ENCODE data around the gene DNMT3L. TPM values are rescaled to one million over a fixed set of nuclear protein-coding genes. Genes with fewer than 3 reads are reported as not detected.
"Not testable (repeated sequence)": the region's sequence is repeated elsewhere in the genome, so short reads cannot be mapped to it uniquely, and the experiment has no call there.

Gene DNMT3L
- polyA plus RNA-seq, 1 donor from 2014 or later: not detected

- no peak overlapping the region for H3K27ac Mint-ChIP-seq
- H3K9me3 Mint-ChIP-seq: no peaks in the 10 kb centered on the region
- peaks cover 0 to 3% (median 2%) of the 10 kb centered on the region in 3 donors for H3K4me1 Mint-ChIP-seq
- peaks cover 2% of the 10 kb centered on the region for H3K27me3 Mint-ChIP-seq
- H3K4me3 Mint-ChIP-seq: no peak overlapping the region
- no peaks in the 10 kb centered on the region for H3K36me3 Mint-ChIP-seq
These were observed 27.8 kb upstream of the DNMT3L start for GRCh38 chr21:44289381-44290010.

DNA sequence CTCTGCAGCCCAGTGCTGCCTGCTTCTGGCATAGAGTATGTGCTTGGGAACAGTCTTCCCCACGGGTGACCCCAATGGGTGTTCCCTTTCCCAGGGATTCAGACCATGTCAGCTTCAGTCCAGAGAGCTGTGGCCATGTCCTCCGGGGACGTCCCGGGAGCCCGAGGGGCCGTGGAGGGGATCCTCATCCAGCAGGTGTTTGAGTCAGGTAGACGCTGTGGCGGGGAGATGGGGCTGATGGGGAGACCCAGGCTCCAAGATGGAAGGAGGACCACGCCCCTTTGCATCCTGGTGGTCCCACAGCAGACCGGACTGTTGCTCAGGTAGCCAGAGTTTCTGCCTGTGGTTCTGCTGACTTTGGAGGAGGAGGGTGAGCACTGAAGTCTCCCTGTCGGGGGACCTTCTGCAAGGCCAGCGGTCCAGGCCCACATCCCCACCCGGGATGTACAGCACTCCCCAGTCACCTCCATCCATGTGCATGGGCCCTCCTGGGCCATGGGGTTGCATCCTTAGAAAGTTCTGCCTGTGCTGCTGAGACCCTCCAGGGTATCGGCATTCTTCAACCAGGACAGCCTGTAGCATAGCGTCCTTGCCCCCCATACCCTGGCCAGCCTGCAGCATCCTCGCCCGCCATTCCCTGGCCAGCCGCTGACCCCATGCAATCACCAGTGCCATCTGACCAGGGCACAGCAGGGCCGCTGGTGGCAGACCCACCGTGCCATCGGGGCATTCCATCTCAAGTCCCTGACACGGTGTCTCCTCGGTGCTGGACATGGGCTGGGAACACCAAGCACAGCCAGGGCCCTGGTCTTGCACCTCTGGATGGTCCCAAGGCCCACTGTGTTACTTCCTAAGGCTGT lies 26.8 kb upstream of the DNMT3L start:
- H3K36me3 Mint-ChIP-seq: no peaks in the 10 kb centered on the region
- no peak overlapping the region for H3K4me3 Mint-ChIP-seq
- H3K4me1 Mint-ChIP-seq: peaks cover 0 to 4% (median 3%) of the 10 kb centered on the region in 3 donors
- peaks cover 2% of the 10 kb centered on the region for H3K27me3 Mint-ChIP-seq
- peak overlapping the region in 1 of 3 donors; percentile 41 for H3K27ac Mint-ChIP-seq
- no peaks in the 10 kb centered on the region for H3K9me3 Mint-ChIP-seq

DNA sequence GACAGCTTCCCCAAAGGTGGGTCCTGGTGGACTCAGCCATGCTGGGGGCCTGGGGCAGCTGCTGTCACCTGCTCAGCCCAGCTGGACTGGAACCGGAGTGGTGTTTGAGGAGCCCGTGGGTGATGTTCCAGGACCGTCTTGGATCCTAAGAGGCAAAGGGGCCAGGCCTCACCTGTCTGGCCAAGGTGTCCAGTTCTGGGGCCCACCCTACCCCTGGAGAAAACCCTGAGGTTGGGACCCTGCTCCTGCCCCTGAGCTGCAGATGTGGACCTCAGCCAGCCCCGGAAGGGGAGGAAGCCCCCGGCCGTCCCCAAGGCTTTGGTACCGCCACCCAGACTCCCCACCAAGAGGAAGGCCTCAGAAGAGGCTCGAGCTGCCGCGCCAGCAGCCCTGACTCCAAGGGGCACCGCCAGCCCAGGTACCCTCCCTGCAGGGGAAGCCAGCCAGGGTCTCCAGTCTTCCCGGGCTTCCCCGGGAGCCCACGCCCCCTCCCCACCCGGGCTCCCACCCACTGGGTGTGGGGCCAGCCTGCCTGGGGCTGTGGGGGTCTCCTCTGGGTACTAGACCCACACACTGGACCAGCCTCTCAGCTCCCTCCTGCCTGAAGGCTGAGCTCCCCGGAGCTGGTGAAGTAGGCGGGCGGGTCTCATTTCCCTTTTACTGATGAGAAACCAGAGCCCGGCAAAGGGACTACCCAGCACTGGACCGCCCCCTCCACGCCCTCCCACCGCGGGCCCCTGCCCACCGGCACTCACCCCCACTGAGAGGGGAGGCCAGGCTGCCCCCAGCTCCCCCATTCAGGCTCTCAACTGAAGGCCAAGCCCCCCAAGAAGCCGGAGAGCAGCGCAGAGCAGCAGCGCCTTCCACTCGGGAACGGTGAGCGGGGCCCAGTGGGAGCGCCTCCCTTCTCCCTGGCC lies 25.3 kb upstream of the DNMT3L start:
- H3K4me1 Mint-ChIP-seq: peaks cover 3 to 9% (median 5%) of the 10 kb centered on the region in 3 donors
- no peaks in the 10 kb centered on the region for H3K36me3 Mint-ChIP-seq
- H3K27me3 Mint-ChIP-seq: peaks cover 5% of the 10 kb centered on the region
- H3K9me3 Mint-ChIP-seq: no peaks in the 10 kb centered on the region
- no peak overlapping the region for H3K4me3 Mint-ChIP-seq
- H3K27ac Mint-ChIP-seq: no peak overlapping the region

- Mint-ChIP-seq H3K27ac (no peak overlapping the region), H3K4me1 (peaks cover 3 to 9% (median 5%) of the 10 kb centered on the region in 3 donors), H3K4me3 (no peak overlapping the region)
These were observed 24.5 kb upstream of the DNMT3L start for GRCh38 chr21:44286086-44286715.

DNA sequence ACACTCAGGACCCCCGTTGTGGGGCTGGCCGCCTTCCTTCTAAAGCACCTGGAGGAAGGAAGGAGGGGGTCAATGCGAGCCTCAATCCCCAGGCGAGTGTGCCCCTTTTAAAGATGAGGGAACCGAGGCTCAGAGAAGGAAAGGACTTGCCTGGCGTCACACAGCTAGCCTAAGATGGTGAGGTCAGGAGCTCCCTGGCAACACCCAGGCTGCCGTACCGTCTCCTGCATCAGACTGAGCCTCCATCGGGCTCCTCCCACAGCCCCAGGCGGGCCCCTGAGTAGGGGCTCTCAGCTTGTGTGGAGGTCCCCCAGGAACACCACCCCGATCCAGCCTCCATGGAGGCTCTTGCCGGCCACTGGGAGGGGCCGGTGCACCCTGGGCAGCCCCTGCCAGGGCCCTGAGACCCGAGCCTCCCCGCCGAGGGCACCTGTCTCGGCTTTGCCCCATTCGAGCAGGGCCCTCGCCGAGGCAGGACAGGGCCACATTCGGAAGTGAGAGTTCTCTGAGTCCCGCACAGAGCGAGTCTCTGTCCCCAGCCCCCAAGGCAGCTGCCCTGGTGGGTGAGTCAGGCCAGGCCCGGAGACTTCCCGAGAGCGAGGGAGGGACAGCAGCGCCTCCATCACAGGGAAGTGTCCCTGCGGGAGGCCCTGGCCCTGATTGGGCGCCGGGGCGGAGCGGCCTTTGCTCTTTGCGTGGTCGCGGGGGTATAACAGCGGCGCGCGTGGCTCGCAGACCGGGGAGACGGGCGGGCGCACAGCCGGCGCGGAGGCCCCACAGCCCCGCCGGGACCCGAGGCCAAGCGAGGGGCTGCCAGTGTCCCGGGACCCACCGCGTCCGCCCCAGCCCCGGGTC lies 23.7 kb upstream of the DNMT3L start, which contains the start of gene AIRE:
Gene AIRE, plus strand, starts transcription at position 739 of the 855 bp plus-strand sequence. CDS start 131 bp downstream, outside the sequence.
- no peaks in the 10 kb centered on the region for H3K36me3 Mint-ChIP-seq
- H3K4me3 Mint-ChIP-seq: no peak within 1 kb of the TSS
- no peak within 1 kb of the TSS for H3K27ac Mint-ChIP-seq
- peaks cover 5% of the 10 kb centered on the region for H3K27me3 Mint-ChIP-seq
- no peaks in the 10 kb centered on the region for H3K9me3 Mint-ChIP-seq
- H3K4me1 Mint-ChIP-seq: peaks cover 3 to 9% (median 5%) of the 10 kb centered on the region in 3 donors

More at GRCh38 chr21:44286086-44286715, 24.5 kb upstream of the DNMT3L start:
- Mint-ChIP-seq H3K36me3 (no peaks in the 10 kb centered on the region), H3K9me3 (no peaks in the 10 kb centered on the region), H3K27me3 (peaks cover 5% of the 10 kb centered on the region)

- Mint-ChIP-seq H3K9me3 (no peaks in the 10 kb centered on the region), H3K27ac (no peak overlapping the region), H3K36me3 (no peaks in the 10 kb centered on the region), H3K4me3 (no peak overlapping the region), H3K4me1 (peaks cover 3 to 9% (median 5%) of the 10 kb centered on the region in 3 donors), H3K27me3 (peaks cover 8% of the 10 kb centered on the region)
These were observed 22.3 kb upstream of the DNMT3L start for GRCh38 chr21:44283948-44284347.

- not testable (repeated sequence) for H3K27me3 Mint-ChIP-seq, H3K36me3 Mint-ChIP-seq
- H3K4me3 Mint-ChIP-seq: peak overlapping the region in 1 of 4 donors; percentile 79
These were observed 21.6 kb upstream of the DNMT3L start for GRCh38 chr21:44283211-44283785.

DNA sequence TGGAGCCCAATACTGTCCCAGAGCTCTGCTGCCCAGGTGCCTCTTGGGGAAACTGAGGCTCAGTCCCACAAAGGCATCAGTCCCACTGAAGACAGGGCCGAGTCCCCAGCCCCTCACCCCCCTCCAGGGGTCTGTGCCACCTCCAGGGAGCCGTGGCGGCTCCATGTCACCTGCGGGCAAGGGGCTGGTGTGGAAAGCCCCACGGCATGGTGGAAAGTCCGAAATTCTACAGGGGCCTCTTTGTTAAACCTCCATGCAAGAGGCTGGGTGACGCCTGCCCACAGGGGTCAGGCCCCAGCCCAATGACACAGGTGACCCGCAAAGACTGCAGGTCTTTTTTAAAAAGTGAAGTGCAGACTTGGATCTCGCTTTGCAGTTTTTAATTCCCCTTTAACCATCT lies 20.7 kb upstream of the DNMT3L start:
- Mint-ChIP-seq H3K27me3 (peaks cover 5% of the 10 kb centered on the region), H3K36me3 (no peaks in the 10 kb centered on the region), H3K27ac (no peak overlapping the region), H3K4me1 (peaks cover 3 to 9% (median 5%) of the 10 kb centered on the region in 3 donors), H3K9me3 (no peaks in the 10 kb centered on the region), H3K4me3 (no peak overlapping the region)

More at GRCh38 chr21:44283211-44283785, 21.6 kb upstream of the DNMT3L start:
- not testable (repeated sequence) for H3K9me3 Mint-ChIP-seq, H3K27ac Mint-ChIP-seq, H3K4me1 Mint-ChIP-seq

DNA sequence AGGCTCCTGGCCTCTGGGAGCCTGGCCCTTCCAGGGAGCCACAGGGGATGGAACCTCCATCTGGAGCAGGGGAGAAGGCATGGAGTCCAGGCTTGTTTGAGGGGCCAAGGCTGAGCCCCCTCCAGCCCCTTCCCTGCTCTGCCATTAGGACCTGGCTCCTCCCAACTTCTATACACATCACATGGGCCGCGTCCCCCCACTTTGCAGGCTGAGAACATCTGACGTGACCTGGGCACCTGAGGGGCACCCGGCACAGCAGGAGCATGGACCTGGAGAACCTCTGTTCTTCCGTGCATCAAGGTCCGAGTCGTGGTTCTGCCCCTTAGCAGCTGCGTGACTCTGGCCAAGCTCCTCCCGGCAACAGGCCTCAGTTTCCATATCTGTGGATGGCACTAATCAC lies 20.1 kb upstream of the DNMT3L start:
- Mint-ChIP-seq H3K36me3 (no peaks in the 10 kb centered on the region), H3K4me1 (peaks cover 3 to 9% (median 5%) of the 10 kb centered on the region in 3 donors), H3K27me3 (peaks cover 5% of the 10 kb centered on the region), H3K4me3 (no peak overlapping the region), H3K27ac (no peak overlapping the region), H3K9me3 (no peaks in the 10 kb centered on the region)

DNA sequence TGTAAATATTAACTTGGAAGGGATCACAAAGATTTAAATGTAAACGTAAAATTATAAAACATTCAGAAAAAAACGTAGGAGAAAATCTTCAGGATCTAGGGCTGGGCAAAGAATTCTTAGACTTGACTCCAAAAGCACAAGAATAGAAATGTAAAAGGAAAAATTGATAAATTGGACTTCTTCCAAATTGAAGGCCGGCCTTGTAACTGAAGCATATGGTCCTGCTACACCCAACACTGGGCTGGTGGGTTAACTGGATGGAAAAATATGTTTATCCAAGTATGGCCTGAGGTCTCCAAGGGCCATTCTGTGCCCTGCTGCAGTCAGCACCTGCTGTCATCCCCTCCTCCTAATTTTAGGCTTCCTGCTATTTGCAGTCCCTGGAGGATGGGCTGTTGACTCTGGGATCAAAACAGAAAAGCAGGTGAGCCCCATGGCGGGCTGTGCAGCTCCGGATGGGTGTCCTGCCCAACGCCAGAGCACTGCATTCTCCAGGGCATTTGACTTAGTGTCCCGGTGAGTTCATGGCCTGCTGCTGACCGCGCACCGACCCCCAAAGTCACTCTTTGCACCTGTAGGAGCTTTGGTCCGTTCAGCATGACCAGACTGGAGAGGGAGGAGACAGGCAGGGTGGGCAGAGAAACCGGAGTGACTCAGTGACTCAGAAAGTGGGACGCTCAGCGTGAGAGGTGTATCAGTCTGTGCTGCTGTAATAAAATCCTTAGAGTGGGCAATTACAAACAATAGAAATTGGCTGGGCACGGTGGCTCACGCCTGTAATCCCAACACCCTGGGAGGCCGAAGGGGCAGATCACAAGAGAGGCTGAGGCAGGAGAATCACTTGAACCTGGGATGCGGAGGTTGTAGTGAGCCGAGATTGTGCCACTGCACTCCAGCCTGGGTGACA lies 17.9 kb upstream of the DNMT3L start:
- Mint-ChIP-seq H3K4me1 (peaks cover 3 to 9% (median 5%) of the 10 kb centered on the region in 3 donors), H3K27ac (no peak overlapping the region), H3K36me3 (no peaks in the 10 kb centered on the region)

GRCh38 chr21:44275041-44275440 lies 13.3 kb upstream of the DNMT3L start:
- Mint-ChIP-seq H3K27ac (no peak overlapping the region), H3K27me3 (peaks cover 6% of the 10 kb centered on the region), H3K4me1 (no peaks in the 10 kb centered on the region), H3K4me3 (no peak overlapping the region), H3K9me3 (no peaks in the 10 kb centered on the region), H3K36me3 (no peaks in the 10 kb centered on the region)

More for the DNA sequence above, 17.9 kb upstream of the DNMT3L start:
- H3K27me3 Mint-ChIP-seq: peaks cover 9% of the 10 kb centered on the region
- H3K9me3 Mint-ChIP-seq: no peaks in the 10 kb centered on the region
- H3K4me3 Mint-ChIP-seq: no peak overlapping the region

DNA sequence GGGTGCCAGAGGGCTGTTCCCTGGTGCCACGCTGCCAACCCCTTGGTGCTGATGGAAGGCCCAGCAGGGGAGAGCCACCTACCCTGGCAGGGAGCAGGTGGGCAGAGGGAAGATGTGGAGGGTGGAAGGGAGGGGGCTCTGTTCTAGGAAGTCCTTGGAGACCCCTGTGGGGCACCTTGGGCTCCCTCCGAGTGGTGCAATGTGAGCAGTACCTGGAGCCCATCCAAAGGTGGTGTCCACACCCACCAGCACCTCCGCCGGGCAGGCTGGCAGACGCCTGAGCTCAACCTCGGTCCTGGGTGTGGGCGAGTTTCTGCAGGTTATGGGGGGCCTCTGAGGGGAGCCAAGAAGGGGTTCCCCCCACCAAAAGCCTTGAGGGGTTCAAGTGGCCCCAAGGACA lies 11.3 kb upstream of the DNMT3L start:
- Mint-ChIP-seq H3K36me3 (no peaks in the 10 kb centered on the region), H3K9me3 (no peaks in the 10 kb centered on the region), H3K27ac (no peak overlapping the region), H3K27me3 (peaks cover 3% of the 10 kb centered on the region), H3K4me3 (no peak overlapping the region), H3K4me1 (peaks cover 0 to 2% (median 1%) of the 10 kb centered on the region in 3 donors)

All from IgD-negative memory B cell (primary cell).